Esophagus muscularis mucosa (tissue), 4 donors: ENCODE measurements around the gene MEN1. TPM values are rescaled to one million over a fixed set of nuclear protein-coding genes. Genes with fewer than 3 reads are reported as not detected.

Experiments used
- DNase-seq: peaks from one replicate; pipeline ENCODE4 v3.0.0-alpha.2; 2017; ENCODE audit errors: extremely low spot score
- H3K27ac ChIP-seq, 4 donors: fragments of 200-600 bp; sonication (generic); replicated peaks in 1 of 4; 1 replicate in 3 of 4; 2 replicates in 1 of 4; pipeline ENCODE4 v1.5.1; 2016 to 2019; ENCODE audit warnings: mild to moderate bottlenecking in 1 of 4
- H3K27me3 ChIP-seq, 4 donors: fragments of 200-600 bp; sonication (generic); one replicate each; pipeline versions ENCODE4 v1.5.1 to v1.6.0; 2016 to 2019
- H3K36me3 ChIP-seq, 4 donors: fragments of 200-600 bp; sonication (generic); one replicate each; pipeline ENCODE4 v1.5.1; 2016 to 2019
- H3K4me1 ChIP-seq, 4 donors: fragments of 200-600 bp; sonication (generic); one replicate each; pipeline ENCODE4 v1.5.1; 2016 to 2019
- H3K4me3 ChIP-seq, 4 donors: fragments of 200-600 bp; sonication (generic); 1 replicate in 2 of 4; 2 replicates in 2 of 4; pipeline ENCODE4 v1.5.1; 2016 to 2019; ENCODE audit warnings: mild to moderate bottlenecking in 4 of 4, moderate library complexity in 1 of 4
- H3K9me3 ChIP-seq, 4 donors: fragments of 200-600 bp; sonication (generic); 1 replicate in 3 of 4; 2 replicates in 1 of 4; pipeline ENCODE4 v1.5.1; 2016 to 2019
- CTCF ChIP-seq, 3 experiments: fragments of 200-600 bp in 2 of 3; fragments of 450-650 bp in 1 of 3; sonication (generic) in 2 of 3; IDR thresholded peaks; one replicate each; pipeline ENCODE4 v1.5.1; 2017 to 2019; ENCODE audit warnings: antibody characterized with exemption in 3 of 3, mild to moderate bottlenecking in 2 of 3, moderate library complexity in 1 of 3
- EP300 ChIP-seq: sonication (generic); formaldehyde crosslinking; IDR thresholded peaks from one replicate; pipeline ENCODE4 v1.6.1; 2017; ENCODE audit warnings: antibody characterized with exemption
- POLR2A ChIP-seq: fragments of 450-650 bp; IDR thresholded peaks from one replicate; pipeline ENCODE4 v1.6.1; 2017; ENCODE audit warnings: antibody characterized with exemption, moderate library complexity, mild to moderate bottlenecking, low read depth
- POLR2AphosphoS5 ChIP-seq, 2 donors: sonication (generic); formaldehyde crosslinking; IDR thresholded peaks; one replicate each; pipeline ENCODE4 v1.6.1; 2017; ENCODE audit warnings: antibody characterized with exemption in 2 of 2
- WGBS: methylation state at CpG from one replicate; pipeline ENCODE4 v1.1.5; 2018; 5-methylcytosine and 5-hydroxymethylcytosine counted together
- intact Hi-C: fragments of 100-400 bp; cut with DNase I; formaldehyde crosslinking; loops from one replicate; pipeline ENCODE4 v1.15.1; 2023
- total RNA-seq, 4 donors: library from RNA; depleted of rRNA; stranded (reverse); fragments of >200 nt; gene quantifications; one replicate each; pipeline versions ENCODE4 v1.1.0 to v1.2.1, GENCODE V29; 2016

MEN1 gene
- total RNA-seq, 4 donors from 2014 or later = 10.4 to 18.7 (median 11.5) TPM

DNA sequence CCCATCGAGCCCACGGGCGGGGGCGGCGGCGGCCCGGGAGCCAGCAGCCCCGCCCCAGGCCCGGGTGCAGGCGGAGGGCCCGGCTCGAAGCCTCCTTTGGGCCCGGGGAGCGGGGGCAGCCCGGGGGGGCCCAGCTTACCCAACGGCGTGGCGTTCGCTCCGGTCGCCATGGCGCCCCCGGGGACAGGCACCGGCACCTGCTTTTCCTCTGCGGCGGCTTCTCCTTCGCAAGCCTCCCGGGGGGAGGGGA is 32.2 kb downstream of the MEN1 start:
- peak overlapping the region; percentile 99 to 100 (median 100) for H3K27ac ChIP-seq

DNA sequence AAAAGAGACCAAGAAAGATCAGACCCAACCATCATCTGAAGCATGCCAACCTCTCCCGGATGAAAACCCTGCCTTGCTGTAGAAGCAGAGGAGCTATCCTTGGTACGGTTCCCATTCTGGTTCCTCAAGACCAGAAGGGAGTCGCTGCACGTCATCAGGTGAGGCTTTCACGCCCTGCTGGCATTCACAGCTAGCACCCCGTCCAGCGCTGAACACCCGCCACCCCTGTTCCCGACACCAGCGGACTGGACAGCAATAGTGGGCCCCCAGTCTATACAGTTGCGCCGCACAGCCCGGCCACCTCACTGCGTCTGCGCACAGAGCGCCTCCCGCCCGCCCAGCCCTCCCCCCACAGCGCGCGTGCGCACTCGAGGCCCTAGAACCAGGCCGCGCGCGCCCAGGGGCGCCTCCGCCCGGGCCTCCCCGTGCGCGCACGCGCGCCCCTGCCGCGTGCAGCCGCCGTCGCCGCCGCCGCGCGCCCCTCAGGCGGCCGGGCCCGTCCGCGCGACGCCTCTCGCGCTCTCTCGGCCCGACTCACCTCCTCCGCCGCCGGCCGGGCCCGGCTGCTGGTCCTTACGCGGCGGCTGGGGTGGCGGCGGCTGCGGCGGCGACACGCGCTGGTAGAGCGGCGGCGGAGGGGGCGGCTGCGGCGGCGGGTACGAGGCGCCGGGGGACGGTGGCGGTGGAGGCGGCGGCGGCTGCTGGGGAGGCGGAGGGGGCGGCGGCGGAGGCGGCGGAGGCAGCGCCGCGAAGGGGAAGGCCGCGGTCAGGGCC is 32.7 kb downstream of the MEN1 start:
- peak overlapping the region; percentile 90 to 99 (median 96) for H3K4me3 ChIP-seq
- no peaks in the 10 kb centered on the region for H3K27me3 ChIP-seq
- intact Hi-C loops = loop anchor here (5.0 kb wide), 1 partner anchor 35 kb away; the partner anchor contains the start of gene RASGRP2
- no peaks in the 10 kb centered on the region for H3K9me3 ChIP-seq
- peaks cover 53 to 56% (median 55%) of the 10 kb centered on the region in 4 donors for H3K4me1 ChIP-seq
- no peak for TF ChIP-seq POLR2A
- peak; percentile 47 to 60 for TF ChIP-seq POLR2AphosphoS5 (IDR thresholded peaks at IDR 0.05)
- peaks cover 32 to 45% (median 41%) of the 10 kb centered on the region in 4 donors for H3K36me3 ChIP-seq
- DNase-seq = no peak
- peak overlapping the region; percentile 99 to 100 (median 100) for H3K27ac ChIP-seq
- WGBS = 0% methylated on average over 3 of the region's 98 CpGs

More for the DNA sequence above, 32.2 kb downstream of the MEN1 start:
- TF ChIP-seq EP300 (no peak), CTCF (IDR thresholded peaks at IDR 0.05) (no peak), POLR2AphosphoS5 (IDR thresholded peaks at IDR 0.05) (no peak), POLR2A (no peak)
- Histone ChIP-seq H3K4me1 (peaks cover 47 to 51% (median 50%) of the 10 kb centered on the region in 4 donors), H3K27me3 (no peaks in the 10 kb centered on the region), H3K4me3 (peak overlapping the region; percentile 90 to 99 (median 96)), H3K36me3 (peaks cover 29 to 40% (median 36%) of the 10 kb centered on the region in 4 donors), H3K9me3 (no peaks in the 10 kb centered on the region)
- no peak for DNase-seq
- WGBS = 0% methylated on average over 1 of the region's 28 CpGs
- intact Hi-C loops = loop anchor here (5.0 kb wide), 1 partner anchor 36 kb away; the partner anchor contains the start of gene RASGRP2

- H3K27me3 ChIP-seq = no peaks in the 10 kb centered on the region
- no peaks in the 10 kb centered on the region for H3K9me3 ChIP-seq
- intact Hi-C loops = loop anchor here (5.0 kb wide), 1 partner anchor 35 kb away; the partner anchor contains the start of gene RASGRP2
- peak overlapping the region; percentile 99 to 100 (median 100) for H3K27ac ChIP-seq
- no peak for DNase-seq
- H3K36me3 ChIP-seq = peaks cover 40 to 52% (median 48%) of the 10 kb centered on the region in 4 donors
- TF ChIP-seq POLR2A (no peak), CTCF (IDR thresholded peaks at IDR 0.05) (no peak), POLR2AphosphoS5 (IDR thresholded peaks at IDR 0.05) (no peak), EP300 (no peak)
- H3K4me1 ChIP-seq = peaks cover 60 to 64% (median 62%) of the 10 kb centered on the region in 4 donors
- peak overlapping the region; percentile 90 to 99 (median 96) for H3K4me3 ChIP-seq
- 8% methylated on average over 3 of the region's 3 CpGs for WGBS
Measured at GRCh38 chr11:64776875-64777274, 33.5 kb downstream of the MEN1 start.

DNA sequence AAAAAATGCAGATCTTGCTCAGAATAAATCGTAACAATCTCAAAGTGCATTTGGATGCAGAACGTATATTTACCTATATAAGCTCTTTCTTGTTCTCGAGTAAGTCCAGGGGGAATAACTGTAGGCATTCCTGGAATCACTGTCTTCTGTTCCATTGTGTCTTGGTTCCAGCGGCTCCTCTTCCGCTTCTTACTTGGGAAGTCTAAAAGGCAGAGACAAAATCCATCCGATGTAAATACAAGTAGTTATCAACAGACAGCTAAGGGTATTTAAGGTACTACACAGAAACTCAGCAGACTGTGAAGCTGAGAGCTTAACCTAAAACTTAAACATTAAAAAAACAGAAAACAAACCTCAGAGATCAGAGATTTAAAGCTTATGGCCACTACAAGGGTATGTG is 33.9 kb downstream of the MEN1 start:
- TF ChIP-seq POLR2A (no peak), POLR2AphosphoS5 (IDR thresholded peaks at IDR 0.05) (no peak), EP300 (no peak), CTCF (IDR thresholded peaks at IDR 0.05) (no peak)
- Histone ChIP-seq H3K9me3 (no peaks in the 10 kb centered on the region), H3K4me1 (peaks cover 64 to 68% (median 67%) of the 10 kb centered on the region in 4 donors), H3K27ac (peak overlapping the region in 3 of 4 donors; percentile 100), H3K4me3 (peak overlapping the region; percentile 90 to 99 (median 96)), H3K36me3 (peaks cover 43 to 57% (median 52%) of the 10 kb centered on the region in 4 donors), H3K27me3 (no peaks in the 10 kb centered on the region)
- DNase-seq = no peak
- WGBS = 59% methylated on average over 6 of the region's 6 CpGs
- intact Hi-C loops = loop anchor here (5.0 kb wide), 1 partner anchor 34 kb away; the partner anchor contains the start of gene RASGRP2

DNA sequence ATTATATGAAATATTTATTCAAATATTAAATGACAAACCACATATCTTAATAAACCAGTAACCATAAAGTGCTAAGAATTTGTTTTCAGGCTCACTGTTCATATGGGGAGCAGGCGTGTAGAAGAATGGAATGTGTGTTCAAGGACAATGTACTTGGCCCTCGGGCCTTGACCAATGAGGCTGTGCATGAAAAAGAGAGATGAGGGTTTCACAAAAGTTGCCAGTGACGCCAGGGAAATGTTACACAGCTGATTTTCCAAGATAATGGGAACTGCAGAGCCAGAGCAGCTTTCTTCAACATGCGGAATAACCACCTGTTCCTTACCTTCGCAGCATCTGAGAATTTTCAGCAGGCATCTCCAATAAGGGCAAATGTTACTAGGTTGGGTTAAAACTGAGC is 36.2 kb downstream of the MEN1 start:
- Histone ChIP-seq H3K9me3 (no peaks in the 10 kb centered on the region), H3K27ac (peak overlapping the region in 3 of 4 donors; percentile 30 to 100 (median 62)), H3K4me3 (no peak overlapping the region), H3K36me3 (peaks cover 66 to 80% (median 75%) of the 10 kb centered on the region in 4 donors), H3K27me3 (no peaks in the 10 kb centered on the region), H3K4me1 (peaks cover 59 to 69% (median 63%) of the 10 kb centered on the region in 4 donors)
- no peak for DNase-seq
- intact Hi-C loops = no loop called here
- TF ChIP-seq EP300 (no peak), CTCF (IDR thresholded peaks at IDR 0.05) (no peak), POLR2A (no peak), POLR2AphosphoS5 (IDR thresholded peaks at IDR 0.05) (no peak)
- 70% methylated on average over 5 of the region's 5 CpGs for WGBS
